Thoracic aorta (tissue), 2 donors: ENCODE measurements around the gene PHF12. TPM values are rescaled to one million over a fixed set of nuclear protein-coding genes. Genes with fewer than 3 reads are reported as not detected.

Source experiments
- ATAC-seq: fragments of 150-250 bp; one replicate; pipeline ENCODE4 v1.8.0; 2017; ENCODE audit warnings: low read depth; ENCODE audit not compliant: insufficient number of reproducible peaks, low FRiP score
- DNase-seq: peaks from one replicate; pipeline ENCODE4 v3.0.0-alpha.2; 2020; ENCODE audit warnings: low spot score
- H3K27ac ChIP-seq, 2 donors: fragments of 200-600 bp; sonication (generic); 1 replicate in 1 of 2; 2 replicates in 1 of 2; pipeline ENCODE4 v1.5.1; 2016; ENCODE audit warnings: mild to moderate bottlenecking in 2 of 2, moderate library complexity in 2 of 2
- H3K27me3 ChIP-seq: fragments of 200-600 bp; sonication (generic); replicated peaks from 2 replicates; pipeline ENCODE4 v1.6.0; 2016; ENCODE audit warnings: mild to moderate bottlenecking; ENCODE audit not compliant: insufficient read depth
- H3K36me3 ChIP-seq: fragments of 200-600 bp; sonication (generic); one replicate; pipeline ENCODE4 v1.5.1; 2016
- H3K4me1 ChIP-seq, 2 donors: fragments of 200-600 bp; sonication (generic); 1 replicate in 1 of 2; 2 replicates in 1 of 2; pipeline versions ENCODE4 v1.5.1 to v1.6.0; 2016; ENCODE audit warnings: low read depth in 2 of 2, mild to moderate bottlenecking in 1 of 2; ENCODE audit not compliant: control insufficient read depth in 1 of 2
- H3K4me3 ChIP-seq: fragments of 200-600 bp; sonication (generic); 2 replicates; pipeline ENCODE4 v1.5.1; 2016; ENCODE audit warnings: mild to moderate bottlenecking
- H3K9me3 ChIP-seq: fragments of 200-600 bp; sonication (generic); 2 replicates; pipeline ENCODE4 v1.5.1; 2016
- CTCF ChIP-seq: fragments of 200-600 bp; sonication (generic); IDR thresholded peaks from one replicate; pipeline ENCODE4 v1.5.1; 2019; ENCODE audit warnings: antibody characterized with exemption
- total RNA-seq, 2 donors: library from RNA; depleted of rRNA; stranded (reverse); fragments of >200 nt; gene quantifications; one replicate each; pipeline versions ENCODE4 v1.1.0 to v1.2.3, GENCODE V29; 2016

The PHF12 gene
- total RNA-seq, 2 donors from 2014 or later: 46.4 to 99.4 TPM

- DNase-seq (no peak), ATAC-seq (no peak)
- TF ChIP-seq CTCF: no peak
These were observed 23.1 kb upstream of the PHF12 start for GRCh38 chr17:28974451-28974850.

DNA sequence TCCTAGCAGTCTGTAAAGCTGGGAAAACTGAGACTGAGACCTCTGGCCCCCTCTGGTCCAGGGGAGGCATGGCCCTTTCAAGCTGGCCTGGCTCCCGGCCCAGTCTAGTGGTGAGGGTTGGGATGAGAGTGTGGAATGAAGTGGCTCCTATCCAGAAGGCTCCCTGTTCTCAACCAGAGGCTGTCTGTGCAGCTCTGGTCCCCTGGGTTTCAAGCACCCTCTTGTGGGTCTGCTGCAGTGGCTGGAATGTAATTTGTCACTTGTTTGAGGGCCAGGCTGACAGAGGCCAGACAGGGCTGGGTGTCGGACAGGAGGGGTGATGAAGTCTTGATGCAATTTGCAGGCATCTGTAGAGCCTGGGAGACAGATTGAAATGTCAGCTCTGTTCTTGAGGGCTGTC is 22.1 kb upstream of the PHF12 start:
- Histone ChIP-seq H3K27me3 (no peaks in the 10 kb centered on the region), H3K4me1 (no peaks in the 10 kb centered on the region), H3K36me3 (no peaks in the 10 kb centered on the region), H3K27ac (no peak overlapping the region), H3K4me3 (no peak overlapping the region), H3K9me3 (no peaks in the 10 kb centered on the region)
- ATAC-seq (no peak), DNase-seq (no peak)
- TF ChIP-seq CTCF: no peak

More at GRCh38 chr17:28974451-28974850, 23.1 kb upstream of the PHF12 start:
- Histone ChIP-seq H3K36me3 (no peaks in the 10 kb centered on the region), H3K4me3 (no peak overlapping the region), H3K27ac (no peak overlapping the region), H3K4me1 (no peaks in the 10 kb centered on the region), H3K9me3 (no peaks in the 10 kb centered on the region), H3K27me3 (no peaks in the 10 kb centered on the region)

- H3K36me3 ChIP-seq: no peaks in the 10 kb centered on the region
- no peak for DNase-seq
- no peaks in the 10 kb centered on the region for H3K9me3 ChIP-seq
- no peak overlapping the region for H3K4me3 ChIP-seq
- H3K27ac ChIP-seq: no peak overlapping the region
- TF ChIP-seq CTCF: no peak
- no peaks in the 10 kb centered on the region for H3K4me1 ChIP-seq
- no peaks in the 10 kb centered on the region for H3K27me3 ChIP-seq
- ATAC-seq: no peak
These were observed 21.1 kb upstream of the PHF12 start for GRCh38 chr17:28972437-28972836.

- TF ChIP-seq CTCF: no peak
- DNase-seq: no peak
- no peak for ATAC-seq
- H3K36me3 ChIP-seq: no peaks in the 10 kb centered on the region
- H3K4me1 ChIP-seq: no peaks in the 10 kb centered on the region
- no peaks in the 10 kb centered on the region for H3K27me3 ChIP-seq
- no peak overlapping the region for H3K27ac ChIP-seq
- no peak overlapping the region for H3K4me3 ChIP-seq
- no peaks in the 10 kb centered on the region for H3K9me3 ChIP-seq
These were observed 19.6 kb upstream of the PHF12 start for GRCh38 chr17:28970879-28971278.

DNA sequence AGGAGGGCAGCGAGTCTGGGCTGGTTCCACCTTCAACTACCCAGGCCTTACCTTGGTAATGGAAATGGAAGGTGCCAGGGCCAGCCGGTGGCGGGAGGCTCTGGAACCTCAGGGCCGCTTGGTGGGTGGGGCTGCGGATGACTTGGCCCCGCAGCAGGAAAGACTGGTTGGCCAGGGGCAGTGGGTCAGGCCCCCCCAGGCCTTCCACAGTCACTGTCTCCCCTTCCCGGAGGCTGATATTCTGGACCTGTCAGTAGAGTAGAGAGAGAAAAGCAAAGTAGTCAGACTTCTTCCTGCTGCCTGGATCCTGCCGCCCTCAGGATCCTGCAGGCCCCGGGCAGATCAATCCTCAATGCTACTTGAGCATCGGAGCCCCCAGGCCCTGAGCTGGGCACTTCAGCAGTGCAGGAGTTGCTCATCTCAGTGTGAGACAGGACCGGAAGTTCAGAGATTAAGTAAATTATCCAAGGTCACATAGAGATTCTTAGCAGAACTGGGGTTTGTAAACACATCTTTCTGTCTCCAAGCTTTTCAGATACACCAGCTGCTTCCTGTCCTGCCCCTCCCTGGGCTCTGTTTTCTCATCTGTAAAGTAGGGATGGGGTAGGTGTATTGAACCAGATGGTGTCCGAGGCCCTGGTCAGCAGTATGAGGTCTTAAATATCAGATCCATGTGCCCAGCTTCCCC is 18.5 kb upstream of the PHF12 start:
- TF ChIP-seq CTCF: no peak
- H3K36me3 ChIP-seq: no peaks in the 10 kb centered on the region
- no peak for ATAC-seq

More for the DNA sequence above, 18.5 kb upstream of the PHF12 start:
- no peak for DNase-seq
- Histone ChIP-seq H3K4me3 (no peak overlapping the region), H3K4me1 (no peaks in the 10 kb centered on the region), H3K27me3 (no peaks in the 10 kb centered on the region), H3K27ac (no peak overlapping the region), H3K9me3 (no peaks in the 10 kb centered on the region)
